ENCODE measurements around the gene YWHAE.
A peak's percentile ranks its signal among the peaks of the same experiment; 100 is the strongest.
"Not testable (repeated sequence)": the region's sequence is repeated elsewhere in the genome, so short reads cannot be mapped to it uniquely, and the experiment has no call there.

The YWHAE gene

DNA sequence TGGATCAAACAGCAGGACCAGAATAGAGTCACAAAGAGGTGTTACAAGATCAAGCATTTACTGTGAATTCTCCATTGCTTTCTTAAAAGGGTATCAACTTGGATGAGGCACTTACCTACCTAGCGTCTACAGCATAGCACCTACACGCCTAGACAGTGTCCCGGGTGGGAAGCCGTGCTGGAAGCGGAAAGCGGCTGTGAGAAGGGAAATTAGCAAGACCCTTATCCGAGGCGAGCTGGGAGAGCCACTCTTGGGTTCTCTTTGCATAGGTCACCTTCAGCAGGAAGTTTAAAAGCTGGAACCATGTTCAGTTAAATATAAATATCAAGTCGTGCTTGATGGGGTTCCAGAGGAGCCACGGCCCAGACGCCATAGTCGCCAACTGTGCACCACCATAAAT lies 74.3 kb downstream of the YWHAE start:
- DNase-seq (ENCODE audit: low read depth) = no peak

DNA sequence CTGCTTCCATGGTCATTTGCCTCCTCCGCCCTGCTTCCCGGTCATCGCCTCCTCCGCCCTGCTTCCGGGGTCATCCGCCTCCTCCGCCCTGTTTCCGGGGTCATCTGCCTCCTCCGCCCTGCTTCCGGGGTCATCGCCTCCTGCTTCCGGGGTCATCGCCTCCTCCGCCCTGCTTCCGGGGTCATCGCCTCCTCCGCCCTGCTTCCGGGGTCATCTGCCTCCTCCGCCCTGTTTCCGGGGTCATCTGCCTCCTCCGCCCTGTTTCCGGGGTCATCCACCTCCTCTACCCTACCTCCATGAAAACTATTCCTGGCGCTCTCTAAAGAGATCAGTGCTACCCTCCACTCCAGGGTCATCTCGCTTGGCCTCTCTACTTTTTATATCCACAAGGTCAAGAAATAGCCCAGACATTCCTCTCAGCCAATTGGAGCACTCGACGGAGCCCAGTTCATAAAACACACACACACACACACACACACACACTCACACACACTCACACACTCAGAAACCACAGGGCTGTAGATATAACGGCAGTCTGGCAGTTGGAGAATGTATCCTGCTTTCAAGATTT lies 75.7 kb downstream of the YWHAE start:
- no peak for DNase-seq (ENCODE audit: low read depth)

DNA sequence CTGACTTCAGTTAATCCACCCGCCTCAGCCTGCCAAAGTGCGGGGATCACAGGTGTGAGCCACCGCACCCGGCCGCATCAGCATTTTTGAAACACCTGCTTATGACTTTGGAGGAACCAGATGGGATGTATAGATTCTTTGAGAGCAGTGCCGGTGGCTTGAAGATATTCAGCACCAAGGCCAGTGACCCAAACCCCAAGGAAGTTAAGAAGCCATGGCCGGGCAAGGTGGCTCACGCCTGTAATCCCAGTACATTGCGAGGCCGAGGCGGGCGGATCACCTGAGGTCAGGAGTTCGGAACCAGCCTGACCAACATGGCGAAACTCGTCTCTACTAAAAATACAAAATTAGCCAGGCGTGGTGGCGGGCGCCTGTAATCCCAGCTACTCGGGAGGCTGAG lies 76.7 kb downstream of the YWHAE start:
- no peak for DNase-seq (ENCODE audit: low read depth)

DNA sequence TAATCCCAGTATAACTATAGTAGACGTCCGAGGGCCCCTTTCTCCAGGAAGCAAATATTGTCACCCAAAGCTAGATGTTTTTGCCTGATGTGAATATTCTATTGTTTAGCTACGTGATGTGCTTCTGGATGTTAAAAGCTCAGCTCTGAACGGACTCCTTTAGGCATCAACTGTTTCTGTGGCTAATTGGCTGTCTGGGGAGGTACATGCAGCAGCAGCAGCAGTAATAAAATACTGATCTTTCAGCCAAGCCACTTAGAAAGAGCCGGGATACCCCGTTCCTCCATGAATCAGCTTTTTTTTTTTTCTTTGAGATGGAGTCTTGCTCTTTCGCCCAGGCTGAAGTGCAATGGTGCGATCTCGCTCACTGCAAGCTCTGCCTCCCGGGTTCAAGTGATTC lies 77.5 kb downstream of the YWHAE start:
- DNase-seq (ENCODE audit: low read depth) = no peak

DNA sequence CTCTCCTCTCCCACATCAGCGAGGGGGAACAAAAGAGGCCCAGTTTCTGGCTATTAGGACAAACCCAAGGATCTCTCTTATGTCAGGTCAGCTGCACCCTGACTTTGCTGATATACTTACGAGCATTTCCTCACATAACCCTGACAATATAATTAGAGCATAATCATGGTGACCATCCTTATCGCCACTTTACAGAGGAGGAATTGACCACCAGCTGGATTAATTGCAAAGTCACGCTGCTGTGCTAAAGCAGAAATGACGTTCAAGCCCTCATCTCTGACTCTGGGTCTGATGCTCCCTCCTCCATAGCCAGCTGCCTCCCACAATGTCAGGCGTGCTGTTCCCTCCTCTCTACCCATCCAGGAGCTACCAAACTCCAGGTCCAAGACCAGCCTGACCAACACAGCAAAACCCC lies 78.0 kb downstream of the YWHAE start:
- DNase-seq (ENCODE audit: low read depth) = no peak

DNA sequence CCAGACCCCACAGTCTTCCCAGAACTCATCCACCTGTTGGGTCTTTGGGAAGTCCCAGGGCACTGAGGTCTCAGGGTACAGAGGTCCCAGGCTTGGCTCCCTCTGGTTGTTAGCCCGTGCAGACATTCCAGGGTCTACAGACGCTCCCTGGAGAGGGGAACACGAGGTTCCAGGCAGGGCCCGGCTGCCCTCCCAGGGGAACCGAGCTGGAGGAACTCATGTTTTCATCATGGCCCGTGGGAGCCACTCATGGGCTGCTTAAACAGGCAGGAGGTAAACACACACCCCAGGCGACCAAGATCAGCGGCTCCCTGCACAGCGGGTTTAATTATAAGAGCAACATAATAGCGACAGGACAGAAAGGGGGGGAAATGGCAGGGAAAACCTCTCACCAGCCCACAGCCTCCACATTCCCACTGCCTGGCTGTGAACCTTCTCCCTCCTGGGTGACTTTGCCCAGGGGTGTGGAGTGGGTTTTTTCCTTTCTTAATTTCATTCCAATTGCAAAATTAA lies 84.1 kb downstream of the YWHAE start:
- no peak for DNase-seq (ENCODE audit: low read depth)

DNA sequence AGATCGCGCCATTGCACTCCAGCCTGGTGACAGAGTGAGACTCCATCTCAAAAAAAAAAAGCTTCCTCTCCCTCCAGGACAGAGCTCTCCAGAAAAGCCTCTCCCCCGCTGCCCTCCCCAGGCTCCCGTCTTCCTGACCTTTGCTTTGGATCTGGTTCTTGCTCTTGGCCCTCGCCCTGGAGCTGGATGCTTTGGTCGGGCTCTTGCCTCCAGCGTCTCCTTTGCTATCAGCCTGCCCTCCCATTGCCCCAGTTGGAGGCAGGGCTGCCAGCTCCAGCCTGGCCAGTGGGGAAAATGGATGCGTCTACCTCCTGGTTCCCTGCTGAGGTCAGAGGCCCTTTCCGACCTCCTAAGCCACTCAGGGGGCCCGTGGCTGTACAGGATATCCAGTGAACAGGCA lies 84.6 kb downstream of the YWHAE start:
- DNase-seq (ENCODE audit: low read depth) = no peak

DNA sequence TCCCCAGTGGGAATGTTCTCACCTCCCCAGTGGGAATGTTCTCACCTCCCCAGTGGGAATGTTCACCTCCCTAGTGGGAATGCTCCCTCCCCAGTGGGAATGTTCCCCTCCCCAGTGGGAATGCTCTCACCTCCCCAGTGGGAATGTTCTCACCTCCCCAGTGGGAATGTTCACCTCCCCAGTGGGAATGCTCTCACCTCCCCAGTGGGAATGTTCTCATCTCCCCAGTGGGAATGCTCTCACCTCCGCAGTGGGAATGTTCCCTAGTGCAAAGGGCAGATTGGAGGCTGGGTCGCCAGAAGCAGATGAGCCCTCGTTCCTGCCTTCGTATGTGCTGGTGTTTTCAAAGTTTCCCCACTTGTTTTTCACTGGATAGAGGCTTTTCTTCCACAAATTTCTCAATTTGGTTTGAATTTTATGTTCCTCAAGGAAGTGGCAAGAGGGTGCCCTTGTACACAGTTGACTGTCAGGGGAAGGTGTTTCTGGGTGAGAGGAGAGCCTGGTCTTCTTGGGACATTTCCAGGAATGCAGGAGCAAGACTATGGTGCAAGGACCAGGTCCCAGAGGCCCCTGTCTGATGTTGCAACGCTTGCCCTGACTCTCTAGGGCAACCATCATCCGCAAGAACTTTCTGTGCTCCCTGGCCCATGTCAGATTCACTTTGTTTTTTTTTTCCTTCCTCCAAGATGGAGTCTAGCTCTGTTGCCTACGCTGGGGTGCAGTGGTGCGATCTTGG lies 86.6 kb downstream of the YWHAE start:
- no peak for DNase-seq (ENCODE audit: low read depth)

DNA sequence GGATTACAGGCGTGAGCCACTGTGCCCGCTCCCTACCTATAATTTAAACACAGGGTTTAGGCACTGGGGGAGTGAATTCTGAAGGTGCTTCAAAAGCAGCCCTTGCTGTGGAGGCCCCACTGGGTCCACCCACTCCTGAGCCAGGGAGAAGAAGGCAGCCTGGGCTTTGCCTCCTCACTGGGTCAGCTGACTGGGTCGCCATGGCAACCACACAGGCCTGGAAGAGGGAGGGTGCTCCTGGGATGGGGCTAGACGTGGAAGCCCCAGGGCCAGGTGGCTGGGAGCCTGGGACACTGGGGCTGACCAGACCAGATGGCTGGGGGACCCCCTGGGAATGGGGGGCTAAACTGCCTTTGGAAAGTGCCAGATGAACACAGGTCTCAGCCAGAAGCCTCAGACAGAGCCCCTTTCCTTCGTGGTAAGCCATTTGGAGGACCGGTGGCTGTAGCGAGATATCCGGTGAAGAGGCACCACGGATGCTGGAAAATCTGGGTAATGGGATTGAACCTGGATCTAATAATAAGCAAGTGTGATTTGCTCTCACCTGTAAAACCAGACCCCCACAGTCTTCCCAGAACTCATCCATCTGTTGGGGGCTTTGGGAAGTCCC lies 87.7 kb downstream of the YWHAE start:
- DNase-seq (ENCODE audit: low read depth) = no peak

DNA sequence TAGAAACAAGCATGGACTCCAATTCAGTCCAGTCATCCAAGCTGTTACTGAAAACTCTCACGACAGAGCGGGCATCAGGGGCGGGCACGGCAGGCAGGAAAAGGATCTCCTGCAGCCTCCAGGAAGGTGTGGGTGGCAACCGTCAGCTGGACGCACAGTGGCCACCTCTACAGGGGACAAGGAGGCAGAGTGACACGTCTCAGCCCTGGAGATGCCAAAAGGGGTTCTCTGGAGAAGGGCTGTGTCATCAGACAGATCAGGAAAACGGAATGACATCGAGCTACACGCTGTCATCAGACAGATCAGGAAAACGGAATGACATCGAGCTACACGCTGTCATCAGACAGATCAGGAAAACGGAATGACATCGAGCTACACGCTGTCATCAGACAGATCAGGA lies 92.2 kb downstream of the YWHAE start:
- DNase-seq (ENCODE audit: low read depth) = not testable (repeated sequence)

DNA sequence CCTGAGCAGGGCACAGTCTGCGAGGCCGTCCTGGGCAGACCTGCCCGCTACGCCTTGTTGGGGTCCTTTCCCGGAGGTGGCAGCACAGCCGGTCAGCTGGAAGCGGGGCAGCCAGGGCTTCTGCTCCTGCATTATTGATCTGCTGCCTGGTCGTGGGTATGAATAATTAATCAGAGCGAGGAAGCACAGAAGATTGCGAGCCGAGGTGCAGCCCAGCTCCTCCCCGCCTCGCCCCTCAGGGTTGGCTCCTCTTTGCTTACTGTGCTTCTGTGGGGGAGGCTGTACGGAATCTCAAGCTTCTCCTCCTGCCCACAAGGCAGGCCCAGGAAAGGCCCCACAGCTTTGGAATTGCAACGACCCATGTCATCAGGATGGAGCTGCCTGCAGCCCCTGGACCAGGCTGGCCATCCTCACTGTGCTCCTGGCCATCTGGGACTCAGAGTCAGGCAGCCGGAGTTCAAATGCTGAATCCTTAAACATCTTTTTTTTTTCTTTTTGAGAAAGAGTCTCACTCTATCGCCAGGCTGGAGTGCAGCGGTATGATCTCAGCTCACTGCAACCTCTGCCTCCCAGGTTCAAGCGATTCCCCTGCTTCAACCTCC lies 95.0 kb downstream of the YWHAE start:
- DNase-seq (ENCODE audit: low read depth) = no peak

DNA sequence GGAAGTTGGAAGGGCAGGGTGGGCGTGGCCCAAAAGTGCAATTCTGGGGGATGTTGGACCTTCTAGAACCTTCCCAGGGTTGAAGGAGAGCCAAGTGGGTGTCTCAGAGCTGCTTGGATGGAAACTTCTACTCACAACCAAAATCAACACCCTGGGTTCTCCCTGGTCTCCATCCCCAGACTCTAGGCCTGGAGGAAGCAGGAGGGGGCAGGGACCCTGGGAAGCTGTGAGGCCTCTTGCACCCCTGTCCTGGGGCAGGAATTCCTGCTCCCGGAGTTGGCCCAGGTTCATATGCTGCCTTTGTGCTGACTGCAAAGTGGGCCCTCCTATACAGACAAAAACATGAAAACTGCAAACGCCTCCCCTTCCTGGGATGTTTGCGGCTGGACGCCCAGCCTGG lies 95.5 kb downstream of the YWHAE start:
- DNase-seq (ENCODE audit: low read depth) = no peak

DNA sequence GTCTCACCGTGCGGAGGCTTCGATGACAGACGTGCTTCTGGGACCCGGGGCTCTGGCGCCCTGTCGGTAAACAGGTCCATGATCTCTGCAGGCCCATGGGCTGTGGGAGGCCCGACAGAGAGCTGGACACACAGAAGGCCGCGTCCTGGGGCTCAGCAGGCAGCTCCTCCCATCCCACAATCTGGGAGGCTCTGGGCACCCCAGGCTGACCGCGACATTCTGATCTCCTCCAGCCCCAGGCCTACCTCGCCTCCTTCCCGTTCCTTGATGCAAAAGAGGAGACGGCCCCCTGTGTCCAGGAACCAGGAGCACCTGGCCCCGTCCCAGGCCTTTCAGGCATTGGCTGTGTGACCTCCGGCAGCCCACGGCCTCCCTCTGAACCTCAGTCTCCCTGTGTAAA lies 97.3 kb downstream of the YWHAE start:
- no peak for DNase-seq (ENCODE audit: low read depth)

DNA sequence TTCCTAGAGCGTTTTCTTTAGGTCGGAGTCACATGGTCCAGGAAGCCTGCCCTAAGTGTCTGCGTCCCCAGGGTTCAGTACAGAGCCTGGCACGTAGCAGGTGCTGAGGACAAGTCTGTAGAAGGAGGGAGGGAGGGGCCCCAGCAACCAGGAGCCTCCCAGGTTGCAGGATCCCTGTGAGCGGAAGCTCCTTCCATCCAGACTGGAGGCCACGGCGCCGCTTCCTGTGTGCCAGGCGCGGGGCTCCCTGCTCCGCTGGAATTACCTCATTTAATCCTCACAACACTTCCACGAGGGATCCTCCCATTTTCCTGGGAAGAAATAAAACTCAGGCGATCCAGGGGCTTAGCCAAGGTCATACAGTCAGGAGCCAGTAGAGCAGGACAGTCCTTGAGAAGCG lies 98.5 kb downstream of the YWHAE start:
- no peak for DNase-seq (ENCODE audit: low read depth)

DNA sequence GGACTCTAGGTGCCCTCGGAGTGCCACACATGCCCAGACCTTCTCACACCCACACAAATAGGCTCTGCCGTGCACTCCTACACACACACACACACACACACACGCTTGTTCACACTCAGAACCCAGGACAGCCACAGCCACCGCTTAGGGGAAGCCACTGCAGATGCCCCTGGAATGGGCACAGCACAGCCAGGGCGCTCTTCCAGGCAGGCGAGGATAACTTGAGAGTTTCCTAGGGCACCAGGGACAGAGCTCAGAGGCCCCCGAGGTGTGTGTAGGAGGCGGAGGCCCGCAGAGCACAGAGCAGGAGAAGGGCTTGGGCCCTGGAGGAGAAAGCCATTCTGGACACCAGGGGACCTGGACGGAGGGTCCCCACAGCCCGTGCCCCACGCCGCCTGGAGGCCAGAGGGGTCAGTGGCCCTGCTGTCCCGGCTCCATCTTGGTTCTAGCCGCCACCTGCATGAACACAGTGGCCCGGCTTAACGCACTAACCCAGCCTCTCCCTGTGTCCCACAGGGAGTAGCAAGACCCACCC lies 99.6 kb downstream of the YWHAE start:
- no peak for DNase-seq (ENCODE audit: low read depth)

DNA sequence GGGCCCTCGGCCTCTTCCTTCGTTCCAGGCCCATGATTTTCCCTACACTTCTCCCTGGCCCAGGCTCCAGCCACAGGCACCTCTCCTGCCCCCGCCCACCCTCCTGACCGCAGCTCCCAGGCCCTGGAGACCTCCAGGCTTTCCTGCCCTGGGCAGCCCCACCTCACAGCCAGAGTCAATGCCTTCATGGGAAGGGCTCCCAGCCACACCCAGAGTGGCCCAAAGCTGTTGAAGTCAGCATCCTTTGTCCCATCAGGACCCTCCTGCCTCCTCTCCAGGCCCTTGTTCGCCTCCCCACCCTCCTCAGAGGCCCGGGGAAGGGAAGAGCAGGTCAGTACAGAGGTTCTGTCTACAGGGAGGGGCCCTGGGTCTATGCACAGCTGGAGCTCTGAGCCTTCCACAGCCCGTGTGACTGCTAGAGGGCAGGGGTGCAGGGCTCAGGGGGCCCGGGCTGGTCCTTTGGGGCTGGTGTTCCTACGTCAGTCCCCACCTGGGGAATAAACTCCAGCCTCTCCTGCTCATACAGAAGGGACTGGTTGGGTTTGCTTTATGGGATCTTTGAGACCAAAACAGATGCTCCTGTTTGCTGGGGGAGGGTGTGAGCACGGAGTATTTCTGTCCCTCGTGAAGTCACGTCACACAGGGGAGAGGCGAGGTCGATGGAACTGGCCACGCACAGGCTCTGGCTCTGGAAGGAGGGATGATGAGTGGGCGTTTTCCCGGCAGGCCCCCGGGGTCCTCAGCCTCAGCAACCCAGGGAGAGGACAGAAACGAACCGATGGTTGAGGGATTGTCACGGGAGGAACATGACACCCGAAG lies 100.3 kb downstream of the YWHAE start:
- no peak for DNase-seq (ENCODE audit: low read depth)

DNA sequence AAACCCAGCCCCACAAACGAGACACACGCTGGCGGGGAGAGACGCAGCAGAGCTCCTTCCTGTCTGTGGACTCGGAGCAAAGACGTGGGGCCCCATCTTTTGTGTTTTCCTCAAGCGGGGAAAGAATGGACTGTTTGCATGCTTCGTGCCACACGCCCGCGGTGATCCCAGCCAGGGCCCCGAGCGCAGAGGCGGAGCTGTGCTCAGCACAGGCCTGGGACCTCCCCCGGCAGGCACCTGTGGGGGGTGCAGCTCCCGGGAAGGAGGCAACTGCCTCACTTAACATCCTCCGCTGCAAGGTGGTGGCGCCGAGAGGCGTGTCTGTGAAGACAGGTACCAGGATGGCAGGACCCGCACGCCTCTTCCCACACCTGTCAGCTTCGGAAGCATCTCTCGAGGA lies 101.4 kb downstream of the YWHAE start:
- peak; percentile 31 for DNase-seq (ENCODE audit: low read depth)

Measured in stimulated activated CD4-positive, alpha-beta T cell treated with anti-CD3 and anti-CD28 coated beads, Interleukin-2, amount 100 ng/mL, for 4 hours (primary cell).